AG04449 (cell line): ENCODE data around the gene UCHL5.
"Not testable (repeated sequence)": the region's sequence is repeated elsewhere in the genome, so short reads cannot be mapped to it uniquely, and the experiment has no call there.

ENCODE experiments used
- CTCF ChIA-PET: fragments of 350-600 bp; formaldehyde crosslinking; extraction: SDS; loops from one replicate; lab custom pipeline; 2021; ENCODE audit warnings: antibody characterized with exemption; lab: Yijun Ruan, JAX
- POLR2A ChIA-PET: fragments of 400-600, 350-600 bp; formaldehyde crosslinking; extraction: SDS; loops from one replicate; lab custom pipeline; 2020; ENCODE audit warnings: antibody characterized with exemption, inconsistent platforms; lab: Yijun Ruan, JAX
- DNase-seq: peaks from one replicate; pipeline ENCODE4 v3.0.0-alpha.2; 2010; ENCODE audit warnings: low read depth, low spot score
- H3K4me3 ChIP-seq: 2 replicates; pipeline ENCODE4 v1.5.1; 2011; ENCODE audit warnings: low read depth, mild to moderate bottlenecking, control low read depth, low read length
- TF ChIP-seq, protein P1 (sequence below): IDR thresholded peaks from one replicate; pipeline ENCODE4 v1.5.1; 2011; ENCODE audit warnings: mild to moderate bottlenecking, moderate library complexity, low read length, control low read depth, inconsistent platforms; ENCODE audit not compliant: insufficient read depth; ENCODE audit errors: missing control alignments

The UCHL5 gene

DNA sequence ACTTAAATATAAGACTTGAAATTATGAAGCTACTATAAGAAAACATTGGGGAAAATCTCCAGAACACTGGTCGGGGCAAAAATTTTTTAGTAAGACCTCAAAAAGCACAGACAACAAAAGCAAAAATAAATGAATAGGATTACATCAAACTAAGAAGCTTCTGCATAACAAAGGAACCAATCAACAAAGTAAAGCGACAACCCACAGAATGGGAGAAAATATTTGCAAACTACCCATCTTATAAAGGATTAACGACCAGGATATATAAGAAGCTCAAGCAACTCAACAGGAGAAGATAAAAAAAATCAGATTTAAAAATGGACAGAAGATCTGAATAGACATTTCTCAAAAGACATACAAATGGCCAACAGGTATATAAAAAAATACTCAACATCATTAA is 19.1 kb downstream of the UCHL5 start:
- ChIA-PET POLR2A (no interaction called here), CTCF (interaction anchor here (0.7 to 2.1 kb wide), 4 partner anchors 8 to 566 kb away, joined by 3 to 5 read pairs (median 4); no protein-coding TSS in a partner anchor)
- TF ChIP-seq, protein P1, sequence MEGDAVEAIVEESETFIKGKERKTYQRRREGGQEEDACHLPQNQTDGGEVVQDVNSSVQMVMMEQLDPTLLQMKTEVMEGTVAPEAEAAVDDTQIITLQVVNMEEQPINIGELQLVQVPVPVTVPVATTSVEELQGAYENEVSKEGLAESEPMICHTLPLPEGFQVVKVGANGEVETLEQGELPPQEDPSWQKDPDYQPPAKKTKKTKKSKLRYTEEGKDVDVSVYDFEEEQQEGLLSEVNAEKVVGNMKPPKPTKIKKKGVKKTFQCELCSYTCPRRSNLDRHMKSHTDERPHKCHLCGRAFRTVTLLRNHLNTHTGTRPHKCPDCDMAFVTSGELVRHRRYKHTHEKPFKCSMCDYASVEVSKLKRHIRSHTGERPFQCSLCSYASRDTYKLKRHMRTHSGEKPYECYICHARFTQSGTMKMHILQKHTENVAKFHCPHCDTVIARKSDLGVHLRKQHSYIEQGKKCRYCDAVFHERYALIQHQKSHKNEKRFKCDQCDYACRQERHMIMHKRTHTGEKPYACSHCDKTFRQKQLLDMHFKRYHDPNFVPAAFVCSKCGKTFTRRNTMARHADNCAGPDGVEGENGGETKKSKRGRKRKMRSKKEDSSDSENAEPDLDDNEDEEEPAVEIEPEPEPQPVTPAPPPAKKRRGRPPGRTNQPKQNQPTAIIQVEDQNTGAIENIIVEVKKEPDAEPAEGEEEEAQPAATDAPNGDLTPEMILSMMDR: no peak
- no peak for DNase-seq
- H3K4me3 ChIP-seq: no peak overlapping the region

DNA sequence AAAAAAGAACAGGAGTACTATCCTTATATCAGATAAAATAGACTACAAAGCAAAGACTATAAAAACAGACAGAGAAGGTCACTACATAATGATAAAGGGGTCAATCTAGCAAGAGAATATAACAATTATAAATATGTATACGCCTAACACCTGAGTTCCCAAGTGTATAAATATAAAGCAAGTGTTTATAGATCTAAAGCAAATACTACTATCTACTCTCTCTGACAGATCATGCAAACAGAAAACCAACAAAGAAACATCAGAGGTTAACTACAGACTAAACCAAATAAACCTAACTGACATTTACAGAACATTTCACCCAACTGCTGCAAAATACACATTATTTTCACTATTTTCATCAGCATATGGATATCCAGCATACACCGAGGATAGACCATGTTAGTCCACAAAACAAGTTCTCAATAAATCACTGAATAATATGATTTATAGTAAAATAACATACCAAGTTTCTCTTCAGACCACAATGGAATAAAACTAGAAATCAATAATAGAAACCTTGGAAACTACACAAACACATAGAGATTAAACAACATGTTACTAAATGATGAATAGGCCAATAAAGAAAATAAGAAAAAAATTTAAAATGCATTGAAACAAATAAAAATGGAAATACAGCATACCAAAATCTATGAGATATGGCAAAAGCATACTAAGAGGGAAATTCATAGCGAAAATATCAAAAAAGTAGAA is 22.7 kb downstream of the UCHL5 start:
- TF ChIP-seq, protein P1: no peak
- no peak for DNase-seq
- H3K4me3 ChIP-seq: no peak overlapping the region
- POLR2A ChIA-PET: no interaction called here
- CTCF ChIA-PET: interaction anchor here (5.0 kb wide), 1 partner anchor 231 kb away, joined by 38 read pairs; no protein-coding TSS in a partner anchor

DNA sequence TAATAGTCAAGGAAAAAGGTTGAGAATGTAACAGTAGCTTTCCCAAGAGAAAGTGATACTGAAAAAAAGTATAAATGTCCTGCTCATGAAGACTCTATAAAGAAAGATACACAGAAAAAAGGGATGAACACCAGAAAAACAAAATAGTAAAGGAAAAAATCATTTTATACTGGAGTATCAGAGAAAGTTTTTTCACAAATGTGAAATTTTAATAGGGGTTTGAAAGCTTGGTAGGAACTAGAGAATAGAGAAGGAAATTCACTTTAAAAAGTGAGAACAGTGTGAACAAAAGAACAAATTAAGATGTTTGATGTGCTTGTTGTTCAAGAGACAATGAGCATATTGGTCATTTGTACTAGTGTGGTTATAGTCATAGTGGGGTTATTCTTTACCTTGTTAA is 25.6 kb downstream of the UCHL5 start:
- H3K4me3 ChIP-seq: no peak overlapping the region
- CTCF ChIA-PET: interaction anchor here (1.5 to 5.0 kb wide), 3 partner anchors 228 to 560 kb away, joined by 3 to 38 read pairs (median 22); no protein-coding TSS in a partner anchor
- POLR2A ChIA-PET: no interaction called here
- TF ChIP-seq, protein P1: no peak
- DNase-seq: no peak

DNA sequence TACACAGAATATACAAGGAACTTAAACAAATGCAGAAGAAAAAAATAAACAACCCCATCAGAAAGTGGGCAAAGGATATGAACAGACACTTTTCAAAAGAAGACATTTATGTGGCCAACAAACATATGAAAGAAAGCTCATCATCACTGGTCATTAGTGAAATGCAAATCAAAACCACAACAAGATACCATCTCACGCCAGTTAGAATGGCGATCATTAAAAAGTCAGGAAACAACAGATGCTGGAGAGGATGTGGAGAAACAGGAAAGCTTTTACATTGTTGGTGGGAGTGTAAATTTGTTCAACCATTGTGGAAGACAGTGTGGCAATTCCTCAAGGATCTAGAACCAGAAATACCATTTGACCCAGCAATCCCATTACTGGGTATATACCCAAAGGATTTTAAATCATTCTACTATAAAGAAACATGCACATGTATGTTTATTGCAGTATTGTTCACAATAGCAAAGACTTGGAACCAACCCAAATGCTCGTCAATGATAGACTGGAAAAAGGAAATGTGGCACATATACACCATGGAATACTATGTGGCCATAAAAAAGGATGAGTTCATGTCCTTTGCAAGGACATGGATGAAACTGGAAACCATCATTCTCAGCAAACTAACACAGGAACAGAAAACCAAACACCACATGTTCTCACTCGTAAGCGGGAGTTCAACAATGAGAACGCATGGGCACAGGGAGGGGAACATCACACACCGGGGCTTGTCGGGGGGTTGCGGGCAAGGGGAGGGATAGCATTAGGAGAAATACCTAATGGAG is 26.3 kb downstream of the UCHL5 start:
- POLR2A ChIA-PET, H3K4me3 ChIP-seq, DNase-seq: not testable (repeated sequence)
- CTCF ChIA-PET: interaction anchor here (0.8 to 5.0 kb wide), 15 partner anchors 7 to 559 kb away, joined by 3 to 38 read pairs (median 4); no protein-coding TSS in a partner anchor

DNA sequence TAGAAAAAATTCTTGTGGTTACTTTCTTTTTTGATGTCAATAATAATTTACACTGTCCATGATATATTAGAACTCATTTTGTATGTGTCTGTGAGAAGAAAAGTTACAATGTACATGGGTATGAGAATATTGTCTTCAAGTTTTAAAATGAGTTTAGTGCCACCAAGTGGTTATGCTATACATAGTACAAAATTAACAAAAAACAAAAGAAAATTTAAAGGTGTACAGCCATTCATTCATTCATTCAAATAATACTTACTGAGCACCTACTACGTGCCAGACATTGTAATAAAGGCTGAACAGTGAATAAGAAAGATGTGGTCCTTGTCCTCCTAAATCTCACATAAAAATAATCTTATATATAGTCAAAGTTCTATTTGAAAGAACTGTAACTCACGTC is 27.7 kb downstream of the UCHL5 start:
- ChIA-PET POLR2A (no interaction called here), CTCF (interaction anchor here (0.8 to 5.0 kb wide), 14 partner anchors 8 to 558 kb away, joined by 3 to 38 read pairs (median 4); no protein-coding TSS in a partner anchor)
- TF ChIP-seq, protein P1: no peak
- DNase-seq: no peak
- no peak overlapping the region for H3K4me3 ChIP-seq

DNA sequence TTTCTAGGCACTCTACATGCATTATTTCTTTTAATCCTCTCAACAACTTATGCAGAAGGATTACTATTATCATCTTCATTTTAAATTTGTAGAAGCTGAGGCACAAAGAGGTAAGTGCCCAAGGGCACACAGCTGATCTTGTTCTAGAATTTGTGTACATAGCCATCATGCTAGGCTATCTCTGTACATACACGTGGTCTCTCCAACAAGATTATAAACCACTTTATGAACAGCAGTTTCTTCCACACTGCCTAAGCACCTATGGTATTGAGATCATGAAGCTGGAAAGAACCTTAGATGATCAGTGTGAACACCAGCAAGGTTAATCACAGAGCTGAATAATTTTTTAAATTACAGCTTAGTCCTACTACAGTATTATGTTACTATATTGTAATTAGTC is 28.9 kb downstream of the UCHL5 start:
- POLR2A ChIA-PET: no interaction called here
- H3K4me3 ChIP-seq: no peak overlapping the region
- CTCF ChIA-PET: interaction anchor here (0.8 to 4.4 kb wide), 14 partner anchors 10 to 557 kb away, joined by 3 to 43 read pairs (median 4); partner anchors contain the start of gene RGS2
- no peak for DNase-seq
- TF ChIP-seq, protein P1: no peak
